Kidney glomerular epithelial cell (primary cell): ENCODE data around the gene WNK2.
A peak's percentile ranks its signal among the peaks of the same experiment; 100 is the strongest.

Experiments used
- DNase-seq: peaks from one replicate; lab custom pipeline; 2025; lab: John Stamatoyannopoulos, UW

WNK2 gene

DNA sequence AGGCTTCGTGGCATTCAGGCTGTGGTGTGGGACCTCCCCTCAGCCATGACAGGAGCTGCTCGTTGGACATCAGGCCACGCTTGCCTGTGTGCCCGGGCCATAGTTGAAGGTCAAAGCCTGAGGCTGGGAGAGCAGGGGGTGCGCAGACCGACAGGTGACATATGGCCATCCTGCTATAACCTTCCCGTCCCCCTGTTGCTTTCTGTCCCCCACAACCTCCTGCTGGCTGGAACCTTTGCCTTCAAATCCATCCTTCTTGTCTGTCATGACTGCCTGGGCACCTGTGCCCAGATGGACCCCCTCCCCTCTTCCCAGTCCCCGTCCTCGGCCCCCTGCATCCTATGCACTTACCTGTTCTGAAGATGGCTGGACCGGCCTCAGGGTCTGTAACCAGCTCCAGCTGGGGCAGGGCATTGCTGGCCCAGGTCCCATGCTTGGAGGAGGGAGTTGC is 83.2 kb downstream of the WNK2 start:
- no peak for DNase-seq

GRCh38 chr9:93267681-93268505 is 84.0 kb downstream of the WNK2 start:
- no peak for DNase-seq

DNA sequence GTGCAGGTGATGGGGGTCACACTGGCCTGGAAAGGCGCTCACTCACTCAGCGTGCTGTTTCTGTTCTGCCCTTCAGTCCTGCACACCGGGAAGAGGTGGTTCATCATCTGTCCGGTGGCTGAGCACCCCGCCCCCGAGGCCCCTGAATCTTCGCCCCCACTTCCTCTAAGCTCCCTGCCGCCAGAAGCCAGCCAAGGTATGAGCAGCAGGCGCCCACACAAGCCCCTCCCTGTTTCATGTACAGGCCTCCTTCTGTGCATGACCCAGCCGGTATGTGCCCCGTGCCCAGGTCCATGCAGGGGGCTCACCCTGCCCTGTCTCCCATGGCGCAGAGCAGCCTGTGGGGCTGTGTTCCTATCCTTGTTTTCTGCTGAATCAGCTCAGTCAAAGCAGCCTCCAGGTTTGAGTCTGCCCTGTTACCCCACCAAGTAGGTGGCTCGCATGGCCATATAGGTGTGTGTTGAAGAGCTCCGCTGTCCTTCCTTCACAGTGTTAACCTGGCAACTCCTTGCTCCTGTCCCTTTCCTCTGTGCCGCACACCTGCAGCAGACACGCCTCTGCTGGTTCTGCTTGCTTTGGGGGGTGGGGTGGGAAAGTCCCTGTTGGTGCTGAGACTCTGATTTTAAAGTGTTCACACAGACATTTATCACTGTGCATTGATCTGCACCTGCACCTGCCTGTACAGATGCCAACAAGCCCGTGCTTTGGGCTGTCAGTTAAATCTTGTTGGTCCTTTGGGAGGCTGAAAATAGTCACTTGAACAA is 84.8 kb downstream of the WNK2 start:
- no peak for DNase-seq

- DNase-seq, result no peak
These were observed 87.0 kb downstream of the WNK2 start for GRCh38 chr9:93270976-93271375.

DNA sequence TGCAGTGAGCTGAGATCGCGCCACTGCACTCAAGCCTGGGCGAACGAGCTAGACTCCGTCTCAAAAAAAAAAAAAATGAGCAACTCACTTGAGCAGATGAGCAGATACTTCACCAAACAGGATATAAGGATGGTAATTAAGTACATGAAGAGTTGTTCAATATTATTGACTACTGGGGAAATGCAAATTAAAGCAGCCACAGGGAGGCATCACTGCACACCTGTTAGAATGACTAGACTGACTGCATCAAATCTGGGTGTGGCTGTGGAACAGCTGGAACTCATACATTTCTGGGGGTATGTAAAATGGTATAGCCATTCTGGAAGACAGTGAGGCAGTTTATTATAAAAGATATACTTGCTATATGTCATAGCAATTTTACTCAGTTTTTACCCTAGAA is 93.0 kb downstream of the WNK2 start:
- DNase-seq, result no peak

GRCh38 chr9:93278144-93278543 is 94.2 kb downstream of the WNK2 start:
- no peak for DNase-seq

- no peak for DNase-seq
These were observed 96.8 kb downstream of the WNK2 start for GRCh38 chr9:93280661-93281259.

GRCh38 chr9:93286252-93287188 is 102.6 kb downstream of the WNK2 start:
- peak; percentile 12 for DNase-seq

- DNase-seq, result no peak
These were observed 103.2 kb downstream of the WNK2 start for GRCh38 chr9:93287189-93287552.

DNA sequence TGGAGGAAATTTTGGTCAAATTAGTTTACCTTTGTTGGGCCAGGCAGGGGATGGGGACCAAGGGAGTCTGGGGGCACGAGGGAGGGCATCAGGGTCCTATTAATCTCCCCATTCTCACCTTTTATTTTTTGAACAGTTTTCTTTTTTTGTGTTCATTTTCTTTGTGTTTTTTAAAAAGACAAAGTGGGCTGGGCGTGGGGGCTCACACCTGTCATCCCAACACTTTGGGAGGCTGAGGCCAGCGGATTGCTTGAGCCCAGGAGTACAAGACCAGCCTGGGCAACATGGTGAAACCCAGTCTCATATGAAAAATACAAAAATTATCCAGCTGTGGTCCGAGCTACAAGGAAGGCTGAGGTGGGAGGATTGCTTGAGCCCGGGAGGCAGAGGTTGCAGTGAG is 103.7 kb downstream of the WNK2 start:
- DNase-seq, result no peak

- DNase-seq, result no peak
These were observed 104.4 kb downstream of the WNK2 start for GRCh38 chr9:93288341-93288740.

- DNase-seq, result no peak
These were observed 105.2 kb downstream of the WNK2 start for GRCh38 chr9:93288891-93289883.

GRCh38 chr9:93290495-93291434 is 106.8 kb downstream of the WNK2 start:
- DNase-seq, result no peak

GRCh38 chr9:93291536-93292287 is 107.8 kb downstream of the WNK2 start:
- DNase-seq, result no peak

DNA sequence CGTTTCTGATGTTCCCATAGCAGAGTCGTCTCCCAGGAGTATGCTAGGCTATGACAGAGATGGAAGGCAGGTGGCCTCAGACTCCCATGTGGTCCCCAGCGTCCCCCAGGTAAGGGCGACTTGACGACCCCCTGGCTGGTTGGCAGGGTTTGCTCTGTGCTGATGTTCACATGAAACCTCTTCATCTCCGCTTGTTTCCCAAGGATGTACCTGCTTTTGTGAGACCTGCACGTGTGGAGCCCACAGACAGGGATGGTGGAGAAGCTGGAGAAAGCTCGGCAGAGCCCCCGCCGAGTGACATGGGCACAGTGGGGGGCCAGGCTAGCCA is 108.3 kb downstream of the WNK2 start:
- no peak for DNase-seq

DNA sequence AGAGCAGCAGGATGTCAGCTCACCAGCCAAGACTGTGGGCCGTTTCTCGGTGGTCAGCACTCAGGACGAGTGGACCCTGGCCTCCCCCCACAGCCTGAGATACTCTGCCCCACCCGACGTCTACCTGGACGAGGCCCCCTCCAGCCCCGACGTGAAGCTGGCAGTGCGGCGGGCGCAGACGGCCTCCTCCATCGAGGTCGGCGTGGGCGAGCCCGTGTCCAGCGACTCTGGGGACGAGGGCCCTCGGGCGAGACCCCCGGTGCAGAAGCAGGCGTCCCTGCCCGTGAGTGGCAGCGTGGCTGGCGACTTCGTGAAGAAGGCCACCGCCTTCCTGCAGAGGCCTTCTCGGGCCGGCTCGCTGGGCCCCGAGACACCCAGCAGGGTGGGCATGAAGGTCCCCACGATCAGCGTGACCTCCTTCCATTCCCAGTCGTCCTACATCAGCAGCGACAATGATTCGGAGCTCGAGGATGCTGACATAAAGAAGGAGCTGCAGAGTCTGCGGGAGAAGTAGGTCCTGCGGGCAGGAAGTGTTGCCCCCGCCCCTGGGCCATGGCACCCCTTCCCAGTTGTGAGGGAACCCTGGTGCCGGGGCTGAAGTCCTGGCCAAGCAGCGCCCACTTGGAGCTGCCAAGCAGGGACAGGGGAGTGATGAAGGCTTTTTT is 108.9 kb downstream of the WNK2 start:
- no peak for DNase-seq

- no peak for DNase-seq
These were observed 110.1 kb downstream of the WNK2 start for GRCh38 chr9:93294011-93294410.

GRCh38 chr9:93295031-93295430 is 111.1 kb downstream of the WNK2 start:
- DNase-seq, result no peak
